GM19397 (cell line): ENCODE data around the gene FOXO4.

Experiments used
- ATAC-seq: cut with Tn5 transposase; IDR thresholded peaks from one replicate; pipeline ENCODE4 v1.9.1; 2021; ENCODE audit warnings: mild to moderate bottlenecking, moderate library complexity; ENCODE audit not compliant: unreplicated experiment

Gene FOXO4

GRCh38 chrX:71131510-71131909 lies 35.9 kb downstream of the FOXO4 start:
- no peak for ATAC-seq

DNA sequence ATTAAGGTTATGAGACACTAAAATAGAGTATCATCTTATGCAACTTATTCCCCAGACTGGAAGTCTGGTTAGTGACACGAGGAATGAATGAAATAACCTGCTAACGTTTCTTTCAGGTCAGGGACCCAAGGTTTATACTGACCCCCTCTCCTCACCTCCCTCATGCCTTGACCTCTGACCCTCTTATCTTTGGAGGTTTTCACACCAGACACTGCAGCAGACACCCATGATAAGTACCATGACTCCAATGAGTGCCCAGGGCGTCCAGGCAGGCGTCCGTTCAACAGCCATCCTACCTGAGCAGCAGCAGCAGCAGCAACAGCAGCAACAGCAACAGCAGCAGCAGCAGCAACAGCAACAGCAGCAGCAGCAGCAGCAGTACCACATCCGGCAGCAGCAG lies 44.8 kb downstream of the FOXO4 start:
- no peak for ATAC-seq

DNA sequence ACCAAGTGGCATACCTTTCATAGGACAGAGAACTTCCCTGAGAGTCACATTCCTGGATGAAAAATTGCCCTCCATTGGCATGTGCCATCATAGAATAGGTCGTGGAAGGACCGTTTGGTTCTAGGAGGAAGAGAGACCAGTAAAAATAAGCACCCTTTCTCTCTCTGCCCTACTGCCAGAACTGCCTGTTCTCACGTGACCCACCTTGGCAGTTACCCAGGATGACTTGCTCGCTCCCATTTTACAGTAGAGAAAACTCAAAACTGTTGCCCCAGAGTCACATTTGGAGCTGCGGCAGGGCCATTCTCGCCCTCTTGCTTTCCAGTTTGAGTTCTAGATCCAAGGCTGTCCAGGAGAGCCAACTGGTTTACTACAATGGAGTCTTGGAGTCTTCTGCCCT lies 47.9 kb downstream of the FOXO4 start:
- no peak for ATAC-seq

- no peak for ATAC-seq
Measured at GRCh38 chrX:71144651-71145050, 49.0 kb downstream of the FOXO4 start, which contains the start of gene NLGN3. TSS of gene NLGN3 (plus strand) at chrX:71144841. CDS start at chrX:71147750, 2,909 bp downstream.

GRCh38 chrX:71147496-71148277 lies 52.0 kb downstream of the FOXO4 start:
- ATAC-seq: no peak

- no peak for ATAC-seq
Measured at GRCh38 chrX:71148278-71148663, 52.6 kb downstream of the FOXO4 start.

GRCh38 chrX:71151366-71151765 lies 55.7 kb downstream of the FOXO4 start:
- ATAC-seq: no peak
